Endothelial cell (in vitro differentiated cells): ENCODE data around the gene SND1. TPM values are rescaled to one million over a fixed set of nuclear protein-coding genes. Genes with fewer than 3 reads are reported as not detected.
A peak's percentile ranks its signal among the peaks of the same experiment; 100 is the strongest.

Source experiments
- DNase-seq: peaks from one replicate; pipeline ENCODE4 v3.0.0; 2021; ENCODE audit warnings: low spot score
- H3K27ac Mint-ChIP-seq: one replicate; pipeline ENCODE4 v1.8.0; 2021; ENCODE audit warnings: mixed read lengths, inconsistent platforms; ENCODE audit not compliant: unreplicated experiment
- H3K27me3 Mint-ChIP-seq: one replicate; pipeline ENCODE4 v1.8.0; 2021; ENCODE audit warnings: mild to moderate bottlenecking, moderate library complexity, mixed read lengths, inconsistent platforms; ENCODE audit not compliant: unreplicated experiment
- H3K36me3 Mint-ChIP-seq: one replicate; pipeline ENCODE4 v1.8.0; 2021; ENCODE audit warnings: mild to moderate bottlenecking, low read depth, mixed read lengths, inconsistent platforms; ENCODE audit not compliant: unreplicated experiment
- H3K4me1 Mint-ChIP-seq: one replicate; pipeline ENCODE4 v1.8.0; 2021; ENCODE audit warnings: mild to moderate bottlenecking, mixed read lengths, inconsistent platforms; ENCODE audit not compliant: unreplicated experiment
- H3K4me3 Mint-ChIP-seq: one replicate; pipeline ENCODE4 v1.8.0; 2021; ENCODE audit warnings: mild to moderate bottlenecking, mixed read lengths, inconsistent platforms; ENCODE audit not compliant: unreplicated experiment
- H3K9me3 Mint-ChIP-seq: one replicate; pipeline ENCODE4 v1.8.0; 2021; ENCODE audit warnings: mixed read lengths, inconsistent platforms; ENCODE audit not compliant: unreplicated experiment
- CTCF ChIP-seq: fragments of 200-600 bp; sonication (generic); IDR thresholded peaks from one replicate; pipeline ENCODE4 v1.5.0; 2021; ENCODE audit warnings: antibody characterized with exemption; ENCODE audit not compliant: unreplicated experiment
- total RNA-seq: library from RNA; stranded (reverse); fragmentation: NEBNext Ultra II Directional; extraction: Animal tissue kit (Norgen Biotek cat#: 25700); gene quantifications from one replicate; pipeline ENCODE4 v1.2.1, GENCODE V29; 2021; ENCODE audit not compliant: unreplicated experiment

Gene SND1
- total RNA-seq, 1 donor from 2014 or later, result 375 TPM

- Mint-ChIP-seq H3K9me3 (no peaks in the 10 kb centered on the region), H3K4me3 (peak overlapping the region; percentile 32), H3K27me3 (peaks cover 1% of the 10 kb centered on the region), H3K27ac (no peak overlapping the region), H3K36me3 (peaks cover 9% of the 10 kb centered on the region), H3K4me1 (peaks cover 29% of the 10 kb centered on the region)
- no peak for DNase-seq
- TF ChIP-seq CTCF, result no peak
Measured at GRCh38 chr7:127880454-127880853, 228.5 kb downstream of the SND1 start.

- Mint-ChIP-seq H3K36me3 (peaks cover 9% of the 10 kb centered on the region), H3K27ac (no peak overlapping the region), H3K9me3 (no peaks in the 10 kb centered on the region), H3K4me3 (no peak overlapping the region), H3K27me3 (no peaks in the 10 kb centered on the region), H3K4me1 (peaks cover 40% of the 10 kb centered on the region)
- no peak for DNase-seq
- TF ChIP-seq CTCF, result no peak
Measured at GRCh38 chr7:127881564-127881963, 229.6 kb downstream of the SND1 start.

GRCh38 chr7:127882313-127882920, 230.4 kb downstream of the SND1 start:
- TF ChIP-seq CTCF, result no peak
- Mint-ChIP-seq H3K27ac (no peak overlapping the region), H3K4me1 (peaks cover 48% of the 10 kb centered on the region), H3K4me3 (no peak overlapping the region), H3K9me3 (no peaks in the 10 kb centered on the region), H3K36me3 (peaks cover 13% of the 10 kb centered on the region), H3K27me3 (no peaks in the 10 kb centered on the region)
- no peak for DNase-seq

GRCh38 chr7:127884066-127884559, 232.1 kb downstream of the SND1 start:
- H3K27ac Mint-ChIP-seq, result no peak overlapping the region
- H3K27me3 Mint-ChIP-seq, result no peaks in the 10 kb centered on the region
- no peaks in the 10 kb centered on the region for H3K9me3 Mint-ChIP-seq
- no peak for TF ChIP-seq CTCF
- peaks cover 22% of the 10 kb centered on the region for H3K36me3 Mint-ChIP-seq
- H3K4me3 Mint-ChIP-seq, result no peak overlapping the region
- H3K4me1 Mint-ChIP-seq, result peaks cover 55% of the 10 kb centered on the region
- DNase-seq, result no peak

- Mint-ChIP-seq H3K4me1 (peaks cover 63% of the 10 kb centered on the region), H3K4me3 (no peak overlapping the region), H3K36me3 (peaks cover 32% of the 10 kb centered on the region), H3K27ac (peak overlapping the region; percentile 13), H3K9me3 (no peaks in the 10 kb centered on the region), H3K27me3 (no peaks in the 10 kb centered on the region)
- no peak for DNase-seq
- TF ChIP-seq CTCF, result no peak
Measured at GRCh38 chr7:127885222-127885772, 233.3 kb downstream of the SND1 start.
